GM20000 (cell line): ENCODE data around the gene GRK1.

Experiments
- DNase-seq: peaks from one replicate; pipeline ENCODE4 v3.0.0; 2012; ENCODE audit warnings: low spot score
- TF ChIP-seq, protein P1 (sequence below): IDR thresholded peaks from 2 replicates; pipeline ENCODE4 v1.5.1; 2012; ENCODE audit warnings: mild to moderate bottlenecking, control low read depth; ENCODE audit errors: extremely low read depth, missing control alignments

Gene GRK1

DNA sequence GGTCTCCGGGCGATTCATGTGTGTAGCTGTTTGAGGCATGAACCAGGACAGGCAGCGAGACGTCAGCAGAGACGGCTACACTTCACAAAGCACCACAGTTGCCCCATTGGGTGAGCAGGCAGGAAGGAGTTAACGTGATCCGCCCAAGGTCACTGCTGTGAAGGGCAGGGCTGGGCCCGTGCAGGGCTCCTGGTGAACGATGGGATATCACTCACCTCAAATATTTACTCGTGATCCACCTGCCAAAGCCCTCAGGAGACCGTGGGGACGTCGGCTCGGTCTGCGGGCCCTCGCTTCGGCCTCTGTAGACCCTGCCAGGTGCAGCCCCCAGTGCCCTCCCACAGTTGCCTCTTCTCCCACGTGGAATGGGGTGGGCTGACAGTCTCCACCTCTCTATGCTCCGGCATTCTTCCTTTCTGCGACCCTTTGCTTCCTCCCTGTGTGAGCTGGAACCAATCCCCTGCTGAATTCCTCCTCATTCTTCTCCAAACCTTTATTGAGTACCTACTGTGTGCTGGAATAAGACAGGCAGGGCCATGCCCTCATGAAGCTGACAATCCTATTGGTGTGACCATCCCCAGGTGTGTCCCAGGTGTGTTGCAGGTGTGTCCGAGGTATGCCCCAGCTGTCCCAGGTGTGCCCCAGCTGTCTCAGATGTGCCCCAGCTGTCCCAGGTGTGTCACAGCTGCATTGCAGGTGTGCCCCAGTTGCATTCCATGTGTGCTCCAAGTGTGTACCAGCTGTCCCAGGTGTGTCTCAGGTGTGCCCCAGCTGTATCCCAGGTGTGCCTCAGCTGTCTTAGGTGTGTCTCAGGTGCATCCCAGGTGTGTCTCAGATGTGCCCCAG is 2.0 kb upstream of the GRK1 start:
- TF ChIP-seq, protein P1, sequence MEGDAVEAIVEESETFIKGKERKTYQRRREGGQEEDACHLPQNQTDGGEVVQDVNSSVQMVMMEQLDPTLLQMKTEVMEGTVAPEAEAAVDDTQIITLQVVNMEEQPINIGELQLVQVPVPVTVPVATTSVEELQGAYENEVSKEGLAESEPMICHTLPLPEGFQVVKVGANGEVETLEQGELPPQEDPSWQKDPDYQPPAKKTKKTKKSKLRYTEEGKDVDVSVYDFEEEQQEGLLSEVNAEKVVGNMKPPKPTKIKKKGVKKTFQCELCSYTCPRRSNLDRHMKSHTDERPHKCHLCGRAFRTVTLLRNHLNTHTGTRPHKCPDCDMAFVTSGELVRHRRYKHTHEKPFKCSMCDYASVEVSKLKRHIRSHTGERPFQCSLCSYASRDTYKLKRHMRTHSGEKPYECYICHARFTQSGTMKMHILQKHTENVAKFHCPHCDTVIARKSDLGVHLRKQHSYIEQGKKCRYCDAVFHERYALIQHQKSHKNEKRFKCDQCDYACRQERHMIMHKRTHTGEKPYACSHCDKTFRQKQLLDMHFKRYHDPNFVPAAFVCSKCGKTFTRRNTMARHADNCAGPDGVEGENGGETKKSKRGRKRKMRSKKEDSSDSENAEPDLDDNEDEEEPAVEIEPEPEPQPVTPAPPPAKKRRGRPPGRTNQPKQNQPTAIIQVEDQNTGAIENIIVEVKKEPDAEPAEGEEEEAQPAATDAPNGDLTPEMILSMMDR, result no peak
- DNase-seq, result no peak

DNA sequence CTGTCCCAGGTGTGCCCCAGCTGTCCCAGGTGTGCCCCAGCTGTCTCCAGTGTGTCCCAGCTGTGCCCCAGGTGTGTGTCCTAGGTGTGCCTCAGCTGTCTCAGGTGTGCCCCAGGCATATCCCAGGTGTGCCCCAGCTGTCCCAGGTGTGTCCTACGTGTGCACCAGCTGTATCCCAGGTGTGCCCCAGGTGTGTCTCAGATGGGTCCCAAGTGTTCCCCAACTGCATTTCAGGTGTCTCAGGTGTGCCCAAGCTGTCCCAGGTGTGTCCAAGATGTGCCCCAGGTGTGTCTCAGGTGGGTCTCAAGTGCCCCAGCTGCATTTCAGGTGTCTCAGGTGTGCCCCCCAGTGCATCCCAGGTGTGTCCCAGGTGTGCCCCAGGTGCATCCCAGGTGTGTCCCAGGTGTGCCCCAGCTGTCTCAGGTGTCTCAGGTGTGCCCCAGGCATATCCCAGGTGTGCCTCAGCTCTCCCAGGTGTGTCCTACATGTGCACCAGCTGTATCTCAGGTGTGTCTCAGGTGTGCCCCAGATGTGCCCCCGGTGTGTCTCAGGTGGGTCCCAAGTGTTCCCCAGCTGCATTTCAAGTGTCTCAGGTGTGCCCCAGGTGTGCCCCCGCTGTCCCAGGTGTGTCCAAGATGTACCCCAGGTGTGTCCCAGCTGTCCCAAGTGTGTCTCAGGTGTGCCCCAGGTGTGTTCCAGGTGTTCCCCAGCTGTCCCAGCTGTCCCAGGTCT is 1.3 kb upstream of the GRK1 start:
- no peak for DNase-seq
- TF ChIP-seq, protein P1, result no peak

DNA sequence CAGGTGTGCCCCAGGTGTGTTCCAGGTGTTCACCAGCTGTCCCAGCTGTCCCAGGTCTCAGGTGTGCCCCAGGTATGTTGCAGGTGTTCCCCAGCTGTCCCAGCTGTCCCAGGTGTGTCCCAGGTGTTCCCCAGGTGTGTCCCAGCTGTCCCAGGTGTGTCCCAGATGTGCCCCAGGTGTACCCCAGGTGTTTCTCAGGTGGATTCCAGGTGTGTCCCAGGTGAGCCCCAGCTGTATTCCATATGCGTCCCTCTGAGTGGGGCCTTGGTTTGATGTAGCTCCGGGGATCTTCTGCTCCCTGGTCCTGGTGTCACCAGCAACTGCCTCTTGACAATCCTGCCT is 719 bp upstream of the GRK1 start:
- DNase-seq, result no peak
- TF ChIP-seq, protein P1, result no peak

DNA sequence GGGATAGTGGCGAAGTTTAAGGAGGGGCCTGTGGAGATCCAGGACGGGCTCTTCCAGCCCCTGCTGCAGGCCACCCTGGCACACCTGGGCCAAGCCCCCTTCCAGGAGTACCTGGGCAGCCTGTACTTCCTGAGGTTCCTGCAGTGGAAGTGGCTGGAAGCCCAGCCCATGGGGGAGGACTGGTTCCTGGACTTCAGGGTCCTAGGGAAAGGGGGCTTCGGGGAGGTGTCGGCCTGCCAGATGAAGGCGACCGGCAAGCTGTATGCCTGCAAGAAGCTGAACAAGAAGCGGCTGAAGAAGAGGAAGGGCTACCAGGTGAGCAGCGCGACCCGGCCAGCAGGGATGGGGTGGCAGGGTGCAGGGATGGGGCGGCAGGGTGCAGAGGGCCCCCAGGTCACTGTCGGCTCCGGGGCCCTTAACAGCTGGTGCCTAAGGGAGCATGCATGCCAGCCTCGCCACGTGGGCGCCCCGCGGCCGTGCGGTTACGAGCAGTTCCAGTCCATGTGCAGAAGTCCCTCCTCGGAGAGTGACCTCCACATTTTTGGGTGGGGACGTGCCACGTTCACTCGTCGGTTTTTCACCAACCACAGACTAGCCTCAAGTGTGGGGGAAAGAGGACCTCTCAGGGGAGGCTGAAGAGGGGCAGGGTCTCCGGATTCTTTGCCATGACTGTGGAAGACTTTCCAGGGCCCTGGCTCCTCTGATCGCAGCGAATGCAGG is 912 bp downstream of the GRK1 start:
- no peak for DNase-seq
- TF ChIP-seq, protein P1, result no peak

DNA sequence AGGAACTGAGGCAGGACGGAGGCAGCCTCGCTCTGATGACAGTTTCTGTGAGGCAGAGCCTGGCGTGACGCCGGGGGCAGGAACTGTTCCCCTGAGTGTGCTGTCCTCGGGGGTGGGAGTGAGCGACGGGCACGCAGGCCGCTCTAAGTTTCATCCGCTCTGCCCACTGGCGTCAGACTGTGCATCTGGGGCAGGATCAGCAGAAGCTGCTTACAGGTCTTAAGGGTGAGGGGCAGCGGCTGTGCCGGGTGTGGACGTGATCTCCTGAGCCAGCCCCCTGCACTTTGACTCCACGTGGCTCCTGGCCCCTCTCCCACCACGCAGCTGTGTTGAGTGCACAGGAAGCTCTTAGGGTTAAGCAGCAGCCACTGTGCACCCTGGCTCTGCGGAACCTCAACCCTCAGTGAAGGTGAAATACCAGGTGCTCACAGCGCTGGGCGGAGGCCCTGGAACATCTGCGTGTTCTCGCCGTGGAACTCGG is 1.5 kb downstream of the GRK1 start:
- TF ChIP-seq, protein P1, result no peak
- no peak for DNase-seq

DNA sequence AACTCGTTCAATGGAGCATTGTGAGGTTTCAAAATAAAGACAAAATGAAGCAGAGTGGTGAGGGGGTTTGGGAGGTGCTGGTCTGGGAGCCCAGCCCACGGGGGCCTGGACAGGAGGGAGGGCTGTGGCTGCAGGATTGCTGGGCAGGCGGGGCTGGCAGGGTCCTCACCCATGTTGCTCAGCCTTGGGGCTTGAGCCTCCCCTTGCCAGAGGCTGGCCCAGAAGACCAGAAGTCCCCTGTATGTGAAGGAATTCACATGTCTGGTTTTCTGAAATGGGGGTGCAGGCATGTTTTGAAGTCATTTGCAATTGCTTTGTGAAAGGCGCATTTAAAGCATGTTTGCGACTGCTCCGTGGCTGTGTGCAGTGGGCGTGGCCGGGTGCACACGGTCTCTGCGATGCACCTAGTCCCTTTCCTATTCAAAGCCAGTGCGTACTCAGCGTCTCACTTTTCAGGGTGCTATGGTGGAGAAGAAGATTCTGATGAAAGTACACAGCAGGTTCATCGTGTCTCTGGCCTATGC is 2.3 kb downstream of the GRK1 start:
- TF ChIP-seq, protein P1, result no peak
- DNase-seq, result no peak
